Glomerular visceral epithelial cell (primary cell): ENCODE results near the gene PTPRG.
"Not testable (repeated sequence)": the region's sequence is repeated elsewhere in the genome, so short reads cannot be mapped to it uniquely, and the experiment has no call there.

ENCODE experiments used
- DNase-seq: peaks from one replicate; pipeline ENCODE4 v3.0.0-alpha.2; 2016; ENCODE audit errors: extremely low spot score

PTPRG gene

GRCh38 chr3:61561374-61562041 is at the start of gene PTPRG:
Gene PTPRG (plus strand): TSS chr3:61561571. CDS start chr3:61562288, 717 bp downstream.
- DNase-seq: peak; percentile 94

GRCh38 chr3:61518590-61518989 is 42.8 kb upstream of the PTPRG start:
- no peak for DNase-seq

- DNase-seq: no peak
Measured at GRCh38 chr3:61520966-61521628, 40.3 kb upstream of the PTPRG start.

- DNase-seq: no peak
Measured at GRCh38 chr3:61522060-61522459, 39.3 kb upstream of the PTPRG start.

GRCh38 chr3:61522626-61523025 is 38.7 kb upstream of the PTPRG start:
- DNase-seq: no peak

GRCh38 chr3:61524933-61525332 is 36.4 kb upstream of the PTPRG start:
- no peak for DNase-seq

- no peak for DNase-seq
Measured at GRCh38 chr3:61526308-61526707, 35.1 kb upstream of the PTPRG start.

- DNase-seq: no peak
Measured at GRCh38 chr3:61527011-61527410, 34.4 kb upstream of the PTPRG start.

DNA sequence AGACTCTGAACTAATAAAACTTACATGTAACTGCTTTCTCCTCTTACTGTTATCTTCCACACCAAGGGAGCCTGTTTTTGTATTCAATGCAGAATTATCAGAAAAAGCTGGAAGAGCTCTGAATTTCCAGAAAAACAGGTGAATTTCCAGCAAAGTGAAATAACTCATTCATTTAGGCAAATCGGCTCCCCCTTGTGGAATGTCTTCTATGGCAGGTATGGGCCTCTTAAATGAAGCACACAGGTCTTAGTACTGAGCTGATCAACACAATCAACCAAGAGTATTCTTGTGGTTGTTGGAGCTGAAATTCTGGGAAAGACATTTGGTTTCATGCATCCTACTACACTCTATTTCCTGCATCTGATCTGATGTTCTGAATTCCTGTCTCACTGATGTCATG is 31.0 kb upstream of the PTPRG start:
- peak; percentile 18 for DNase-seq

DNA sequence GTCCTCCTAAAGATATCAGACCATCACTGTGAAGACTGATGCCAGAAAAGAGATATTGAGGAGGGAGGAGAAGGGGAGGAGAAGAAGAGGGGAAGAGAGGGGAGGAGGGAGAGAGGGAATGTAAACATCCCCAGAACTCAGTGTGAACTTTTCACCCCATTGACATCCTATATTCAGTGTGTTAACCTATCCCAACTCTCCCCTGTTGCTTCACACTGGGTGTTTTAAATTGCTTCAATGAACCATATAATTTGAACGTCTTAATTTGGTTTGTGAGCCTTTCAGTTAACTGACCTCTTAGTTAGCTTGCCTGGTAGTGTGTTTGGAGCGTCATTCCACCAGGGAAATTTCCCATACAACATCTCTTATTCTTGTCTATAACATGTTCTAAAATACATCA is 29.8 kb upstream of the PTPRG start:
- no peak for DNase-seq

DNA sequence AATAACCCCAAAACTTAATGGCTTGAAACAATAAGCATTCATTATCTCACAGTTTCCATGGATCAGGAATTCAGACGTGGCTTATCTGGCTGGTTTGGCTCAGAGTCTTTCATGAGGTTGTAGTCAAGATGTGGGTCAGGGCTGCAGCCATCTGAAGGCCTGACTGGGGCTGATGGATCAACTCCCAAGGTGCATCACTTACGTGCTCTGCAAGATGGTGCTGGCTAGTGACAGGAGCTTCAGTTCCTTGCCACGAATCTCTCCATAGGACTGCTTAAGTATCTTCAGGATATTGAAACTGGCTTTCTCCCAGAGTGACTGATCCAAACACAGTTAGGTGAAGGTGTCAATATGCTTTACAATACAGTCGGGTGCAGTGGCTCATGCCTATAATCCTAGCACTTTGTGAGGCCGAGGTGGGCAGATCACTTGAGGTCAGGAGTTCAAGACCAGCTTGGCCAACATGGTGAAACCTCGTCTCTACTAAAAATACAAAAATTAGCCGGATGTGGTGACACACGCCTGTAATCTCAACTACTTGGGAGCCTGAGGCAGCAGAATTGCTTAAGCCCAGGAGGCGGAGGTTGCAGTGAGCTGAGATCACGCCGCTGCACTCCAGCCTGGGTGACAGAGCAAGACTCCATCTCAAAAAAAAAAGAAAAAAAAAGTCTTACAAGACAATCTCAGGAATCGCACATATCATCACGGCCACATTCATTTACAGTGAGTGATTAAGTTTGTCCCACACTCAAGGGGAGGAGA is 28.5 kb upstream of the PTPRG start:
- DNase-seq: no peak

DNA sequence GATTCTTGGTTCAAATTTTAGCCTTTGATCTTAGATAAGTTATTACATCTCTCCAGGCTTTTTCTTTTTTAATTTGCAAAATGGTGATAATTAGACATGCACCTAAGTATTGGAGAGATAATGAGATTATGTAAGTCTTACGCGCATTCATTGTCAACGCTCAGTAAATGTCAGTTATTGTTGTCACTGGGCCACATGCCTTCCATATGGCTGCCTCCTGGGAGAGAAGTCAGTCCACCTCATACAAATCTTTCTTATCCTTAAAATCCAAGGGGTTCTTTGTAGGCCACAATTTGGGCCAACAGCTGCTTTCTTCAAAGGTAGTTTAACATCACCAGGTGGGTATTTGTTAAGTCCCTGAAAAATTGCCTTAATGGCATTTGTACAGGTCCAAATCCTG is 25.5 kb upstream of the PTPRG start:
- DNase-seq: no peak

DNA sequence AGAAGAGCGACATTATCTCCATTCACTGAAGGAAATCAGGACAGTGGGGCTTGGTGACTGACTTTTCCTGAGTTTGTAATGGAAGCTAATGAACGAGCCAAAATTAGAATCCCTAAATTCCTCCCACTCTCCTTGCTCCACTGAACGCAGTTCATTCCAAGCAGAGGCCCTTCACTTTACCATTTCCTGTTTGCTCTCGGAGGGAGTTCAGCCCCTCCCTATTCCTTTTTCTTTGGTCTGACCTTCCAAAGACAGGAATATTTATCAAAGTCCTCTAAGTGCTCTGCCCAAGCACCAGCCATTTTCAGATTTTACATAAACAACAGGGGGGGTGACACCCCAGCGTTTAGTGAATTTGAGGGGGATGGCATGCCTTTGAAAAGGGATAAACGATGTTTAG is 24.0 kb upstream of the PTPRG start:
- DNase-seq: peak; percentile 15

DNA sequence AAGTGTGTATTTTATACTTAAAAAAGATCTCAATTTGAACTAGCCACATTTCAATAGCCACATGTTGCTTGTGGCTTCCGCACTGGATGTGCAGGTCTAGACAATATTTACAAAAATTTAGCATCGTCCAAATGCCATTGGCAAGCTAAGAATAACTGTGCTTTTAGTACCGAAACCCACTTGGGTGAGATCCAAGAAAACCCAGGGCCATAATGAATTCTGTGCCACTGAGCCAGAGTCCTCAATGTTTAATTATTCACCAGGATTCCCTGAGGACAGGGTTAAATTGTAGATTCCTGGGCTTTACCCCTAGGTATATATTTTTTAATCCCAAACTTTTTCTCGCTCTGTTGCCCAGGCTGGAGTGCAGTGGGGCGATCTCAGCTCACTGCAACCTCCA is 22.9 kb upstream of the PTPRG start:
- no peak for DNase-seq

DNA sequence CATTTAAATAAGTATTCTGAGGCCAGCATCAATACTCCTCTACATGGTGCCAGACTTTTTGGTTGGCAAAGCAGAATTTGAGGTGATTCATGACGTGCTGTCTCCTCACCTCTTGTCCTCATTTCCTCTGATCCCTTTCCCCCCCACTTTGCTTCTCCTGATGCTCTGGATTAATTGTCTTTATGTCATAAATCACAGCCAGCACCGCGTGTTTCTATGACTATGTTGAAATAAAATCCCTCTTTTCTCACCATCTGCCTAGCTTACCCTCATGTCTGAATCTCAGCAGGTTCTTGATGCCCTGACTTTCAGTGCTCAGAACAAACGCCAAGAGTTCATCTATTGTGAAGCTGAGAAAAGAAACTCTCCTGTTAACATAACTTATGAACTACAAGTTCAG is 19.7 kb upstream of the PTPRG start:
- DNase-seq: no peak

- DNase-seq: no peak
Measured at GRCh38 chr3:61545716-61546115, 15.7 kb upstream of the PTPRG start.

DNA sequence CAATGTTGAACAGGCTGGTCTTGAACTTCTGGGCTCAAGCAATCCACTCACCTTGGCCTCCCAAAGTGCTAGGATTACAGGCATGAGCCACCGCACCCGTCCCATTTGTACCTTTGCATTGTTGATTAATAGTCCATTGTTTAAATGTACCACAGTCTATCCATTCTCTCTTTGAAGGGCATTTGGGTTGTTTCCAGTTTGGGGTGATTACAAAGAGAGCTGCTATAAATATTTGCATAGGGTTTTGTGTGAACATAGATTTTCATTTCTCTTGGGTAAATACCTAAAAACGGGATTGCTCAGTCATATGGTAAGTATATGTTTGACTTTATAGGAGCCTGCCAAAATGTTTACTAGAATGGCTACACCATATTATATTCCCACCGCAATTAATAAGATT is 13.7 kb upstream of the PTPRG start:
- DNase-seq: no peak

DNA sequence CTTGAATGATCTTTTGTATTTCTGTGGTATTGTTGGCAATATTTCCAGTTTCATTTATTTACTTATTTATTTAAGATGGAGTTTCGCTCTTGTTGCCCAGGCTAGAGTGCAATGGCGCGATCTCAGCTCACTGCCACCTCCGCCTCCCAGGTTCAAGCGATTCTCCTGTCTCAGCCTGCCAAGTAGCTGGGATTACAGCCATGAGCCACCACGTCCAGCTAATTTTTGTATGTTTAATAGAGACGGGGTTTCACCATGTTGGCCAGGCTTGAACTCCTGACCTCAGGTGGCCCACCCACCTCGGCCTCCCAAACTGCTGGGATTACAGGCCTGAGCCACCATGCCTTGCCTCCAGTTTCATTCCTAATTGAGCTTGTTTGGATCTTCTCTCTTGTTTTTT is 8.7 kb upstream of the PTPRG start:
- DNase-seq: not testable (repeated sequence)

DNA sequence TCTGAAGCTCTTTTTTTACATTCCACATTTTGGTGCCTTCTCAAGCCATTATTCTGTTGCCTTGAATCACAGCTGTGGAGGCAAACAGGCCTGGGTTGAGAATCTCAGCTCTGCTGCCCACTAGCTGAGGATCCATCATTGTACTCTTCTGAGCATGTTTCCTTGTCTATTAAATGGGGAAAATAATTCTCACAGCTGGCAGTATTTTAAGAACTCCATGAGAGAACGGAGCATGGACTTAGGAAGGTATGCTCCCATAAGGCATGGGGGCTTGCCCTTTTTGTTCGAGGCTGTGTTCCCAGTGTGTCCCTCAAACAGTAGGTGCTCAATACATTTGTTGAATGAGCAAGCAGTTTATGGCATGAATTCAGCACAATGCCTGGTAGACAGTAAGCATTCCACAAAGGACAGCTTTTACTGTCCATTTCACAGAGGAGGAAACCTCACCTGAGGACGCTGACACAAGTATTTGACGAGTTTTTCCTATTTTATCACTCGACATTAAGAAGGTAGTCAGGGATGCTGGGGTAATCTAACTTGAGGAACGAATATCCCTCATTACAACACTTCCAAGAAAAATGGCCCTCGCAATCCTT is 2.1 kb upstream of the PTPRG start:
- no peak for DNase-seq

GRCh38 chr3:61560517-61561373 is 626 bp upstream of the PTPRG start:
- DNase-seq: peak; percentile 93

DNA sequence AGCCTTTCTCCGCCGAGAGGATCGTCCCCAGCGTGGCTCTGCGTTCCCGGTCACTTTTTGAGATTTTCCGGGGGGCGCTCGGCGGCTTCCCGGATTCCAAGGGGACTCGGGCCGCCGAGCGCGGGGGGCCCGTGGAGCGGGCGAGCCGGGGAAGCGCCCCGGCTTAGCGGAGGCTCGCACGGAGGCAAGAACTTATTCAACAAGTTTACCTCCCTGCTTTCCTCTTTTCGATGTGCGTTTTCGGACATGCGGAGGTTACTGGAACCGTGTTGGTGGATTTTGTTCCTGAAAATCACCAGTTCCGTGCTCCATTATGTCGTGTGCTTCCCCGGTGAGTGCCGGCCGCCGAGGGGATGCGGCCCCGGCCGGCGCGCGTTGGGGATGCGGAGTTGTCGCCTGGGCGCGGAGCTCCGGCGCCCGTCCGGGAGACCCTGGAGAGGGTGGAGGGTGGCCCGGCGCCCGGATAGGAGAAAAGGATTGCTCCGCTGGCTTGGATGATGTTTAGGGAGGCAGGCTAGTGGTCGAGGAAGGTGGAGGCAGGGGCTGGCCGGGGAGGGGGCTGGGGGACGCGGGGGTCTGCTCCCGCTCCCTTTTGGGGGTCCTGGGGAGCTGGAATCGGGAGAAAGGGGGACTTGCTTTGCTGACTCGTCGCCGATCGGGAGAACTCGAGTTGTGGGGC is 810 bp downstream of the PTPRG start:
- DNase-seq: no peak
